ENCODE measurements around the gene SYNCRIP. TPM values are rescaled to one million over a fixed set of nuclear protein-coding genes. Genes with fewer than 3 reads are reported as not detected.
"Not testable (repeated sequence)": the region's sequence is repeated elsewhere in the genome, so short reads cannot be mapped to it uniquely, and the experiment has no call there.

Gene SYNCRIP
- total RNA-seq, 1 donor from 2014 or later = 96.8 TPM

DNA sequence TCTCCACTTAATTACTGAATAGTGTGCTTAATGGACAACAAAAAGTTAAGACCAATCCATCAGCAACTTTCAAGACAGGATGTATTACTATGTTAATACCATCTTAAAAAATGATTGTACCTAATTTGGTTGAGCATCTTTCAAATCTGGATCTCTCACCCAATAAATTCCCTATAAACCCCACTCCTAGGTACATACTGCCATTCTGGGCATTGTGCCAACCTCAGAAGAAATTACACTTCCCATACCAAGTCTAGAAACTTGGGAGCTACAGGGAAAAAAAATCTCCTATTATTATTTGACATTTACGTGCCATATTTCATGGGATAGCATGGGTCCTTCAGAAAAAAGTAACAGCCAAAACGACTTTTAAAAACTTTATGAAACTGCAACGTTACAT, 5.1 kb downstream of the SYNCRIP start:
- peak overlapping the region; percentile 9 for H3K4me3 Mint-ChIP-seq (ENCODE audit: unreplicated experiment)
- peaks cover 24% of the 10 kb centered on the region for H3K4me1 Mint-ChIP-seq (ENCODE audit: unreplicated experiment)
- H3K27ac Mint-ChIP-seq (ENCODE audit: unreplicated experiment) = no peak overlapping the region
- TF ChIP-seq, protein P1, sequence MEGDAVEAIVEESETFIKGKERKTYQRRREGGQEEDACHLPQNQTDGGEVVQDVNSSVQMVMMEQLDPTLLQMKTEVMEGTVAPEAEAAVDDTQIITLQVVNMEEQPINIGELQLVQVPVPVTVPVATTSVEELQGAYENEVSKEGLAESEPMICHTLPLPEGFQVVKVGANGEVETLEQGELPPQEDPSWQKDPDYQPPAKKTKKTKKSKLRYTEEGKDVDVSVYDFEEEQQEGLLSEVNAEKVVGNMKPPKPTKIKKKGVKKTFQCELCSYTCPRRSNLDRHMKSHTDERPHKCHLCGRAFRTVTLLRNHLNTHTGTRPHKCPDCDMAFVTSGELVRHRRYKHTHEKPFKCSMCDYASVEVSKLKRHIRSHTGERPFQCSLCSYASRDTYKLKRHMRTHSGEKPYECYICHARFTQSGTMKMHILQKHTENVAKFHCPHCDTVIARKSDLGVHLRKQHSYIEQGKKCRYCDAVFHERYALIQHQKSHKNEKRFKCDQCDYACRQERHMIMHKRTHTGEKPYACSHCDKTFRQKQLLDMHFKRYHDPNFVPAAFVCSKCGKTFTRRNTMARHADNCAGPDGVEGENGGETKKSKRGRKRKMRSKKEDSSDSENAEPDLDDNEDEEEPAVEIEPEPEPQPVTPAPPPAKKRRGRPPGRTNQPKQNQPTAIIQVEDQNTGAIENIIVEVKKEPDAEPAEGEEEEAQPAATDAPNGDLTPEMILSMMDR (IDR thresholded peaks at IDR 0.05; ENCODE audit: unreplicated experiment) = no peak
- H3K36me3 Mint-ChIP-seq (ENCODE audit: low read depth, unreplicated experiment) = peaks cover 54% of the 10 kb centered on the region
- peaks cover 8% of the 10 kb centered on the region for H3K27me3 Mint-ChIP-seq (ENCODE audit: unreplicated experiment)
- H3K9me3 Mint-ChIP-seq (ENCODE audit: unreplicated experiment) = no peaks in the 10 kb centered on the region
- no peak for DNase-seq (ENCODE audit: low spot score)

DNA sequence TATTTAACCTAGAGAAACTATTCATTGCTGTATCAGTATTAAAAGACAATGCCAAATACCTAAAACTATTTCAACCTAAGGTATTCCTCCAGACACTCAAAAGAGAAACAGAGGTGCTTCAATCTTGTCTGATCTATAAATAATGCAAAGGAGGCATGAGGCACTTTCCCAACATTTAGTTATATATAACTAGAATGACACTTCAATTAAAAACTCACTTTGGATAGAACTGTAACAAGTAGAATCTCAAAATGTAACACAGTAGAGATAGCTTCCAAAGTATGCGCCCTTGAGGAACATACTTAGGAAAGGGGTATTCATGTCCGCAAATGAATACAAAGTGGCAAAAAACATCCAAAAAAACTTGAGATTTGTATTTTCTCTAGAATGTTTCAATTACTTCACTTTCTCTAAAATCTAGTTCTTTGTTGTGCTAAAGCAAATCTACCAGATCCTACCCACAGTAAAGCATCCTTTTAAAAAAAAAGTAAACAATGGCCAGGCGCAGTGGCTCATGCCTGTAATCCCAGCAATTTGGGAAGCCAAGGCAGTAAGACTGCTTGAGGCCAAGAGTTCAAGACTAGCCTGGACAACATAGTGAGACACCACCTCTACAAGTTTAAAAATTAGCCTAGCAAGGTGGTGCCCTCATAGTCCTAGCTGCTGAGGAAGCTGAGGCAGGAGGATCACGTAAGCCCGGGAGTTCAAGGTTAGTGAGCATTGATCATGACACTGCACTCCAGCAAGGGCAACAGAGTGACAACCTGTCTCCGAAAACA, 10.3 kb downstream of the SYNCRIP start:
- no peak overlapping the region for H3K27ac Mint-ChIP-seq (ENCODE audit: unreplicated experiment)
- DNase-seq (ENCODE audit: low spot score) = no peak
- no peaks in the 10 kb centered on the region for H3K27me3 Mint-ChIP-seq (ENCODE audit: unreplicated experiment)
- H3K36me3 Mint-ChIP-seq (ENCODE audit: low read depth, unreplicated experiment) = peaks cover 44% of the 10 kb centered on the region
- TF ChIP-seq, protein P1 (IDR thresholded peaks at IDR 0.05; ENCODE audit: unreplicated experiment) = no peak
- no peaks in the 10 kb centered on the region for H3K4me1 Mint-ChIP-seq (ENCODE audit: unreplicated experiment)
- no peaks in the 10 kb centered on the region for H3K9me3 Mint-ChIP-seq (ENCODE audit: unreplicated experiment)
- no peak overlapping the region for H3K4me3 Mint-ChIP-seq (ENCODE audit: unreplicated experiment)

DNA sequence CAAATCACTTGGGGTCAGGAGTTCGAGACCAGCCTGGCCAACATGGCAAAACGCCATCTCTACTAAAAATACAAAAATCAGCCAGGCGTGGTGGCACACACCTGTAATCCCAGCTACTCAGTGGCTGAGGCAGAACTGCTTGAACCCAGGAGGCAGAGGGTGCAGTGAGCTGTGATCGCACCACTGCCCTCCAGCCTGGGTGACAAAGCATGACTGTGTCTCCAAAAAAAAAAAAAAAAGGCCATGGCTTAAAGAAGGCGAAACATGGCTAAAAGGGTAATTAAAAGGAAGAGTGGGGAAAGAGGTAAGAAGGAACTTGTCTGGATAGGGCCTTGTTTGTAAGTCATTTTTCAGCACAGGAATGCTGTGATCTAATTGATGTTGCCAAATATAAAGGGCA, 11.6 kb downstream of the SYNCRIP start:
- not testable (repeated sequence) for H3K4me1 Mint-ChIP-seq (ENCODE audit: unreplicated experiment); H3K27me3 Mint-ChIP-seq (ENCODE audit: unreplicated experiment); H3K9me3 Mint-ChIP-seq (ENCODE audit: unreplicated experiment); H3K4me3 Mint-ChIP-seq (ENCODE audit: unreplicated experiment); H3K27ac Mint-ChIP-seq (ENCODE audit: unreplicated experiment); DNase-seq (ENCODE audit: low spot score)
- peaks cover 43% of the 10 kb centered on the region for H3K36me3 Mint-ChIP-seq (ENCODE audit: low read depth, unreplicated experiment)

DNA sequence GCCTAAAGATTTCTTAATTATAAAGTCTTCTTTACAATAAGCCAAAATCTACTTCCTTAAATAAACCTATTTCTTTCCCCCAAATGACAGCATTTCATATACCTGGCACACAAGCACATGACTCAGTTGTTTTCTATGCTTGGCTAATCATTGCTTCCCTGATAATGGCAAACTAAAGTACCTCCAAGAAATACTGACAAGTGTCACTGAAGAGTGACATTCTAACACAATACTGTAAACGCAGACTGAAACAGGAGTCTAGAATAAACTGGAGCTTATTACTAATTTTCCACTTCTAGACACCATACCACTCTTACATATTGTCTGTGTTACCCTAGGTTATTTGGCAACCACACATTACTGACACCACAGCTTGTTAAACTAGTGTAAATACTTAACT, 14.3 kb downstream of the SYNCRIP start:
- no peaks in the 10 kb centered on the region for H3K9me3 Mint-ChIP-seq (ENCODE audit: unreplicated experiment)
- no peak overlapping the region for H3K27ac Mint-ChIP-seq (ENCODE audit: unreplicated experiment)
- TF ChIP-seq, protein P1 (IDR thresholded peaks at IDR 0.05; ENCODE audit: unreplicated experiment) = no peak
- no peak for DNase-seq (ENCODE audit: low spot score)
- H3K4me1 Mint-ChIP-seq (ENCODE audit: unreplicated experiment) = no peaks in the 10 kb centered on the region
- no peak overlapping the region for H3K4me3 Mint-ChIP-seq (ENCODE audit: unreplicated experiment)
- peaks cover 44% of the 10 kb centered on the region for H3K36me3 Mint-ChIP-seq (ENCODE audit: low read depth, unreplicated experiment)
- no peaks in the 10 kb centered on the region for H3K27me3 Mint-ChIP-seq (ENCODE audit: unreplicated experiment)

DNA sequence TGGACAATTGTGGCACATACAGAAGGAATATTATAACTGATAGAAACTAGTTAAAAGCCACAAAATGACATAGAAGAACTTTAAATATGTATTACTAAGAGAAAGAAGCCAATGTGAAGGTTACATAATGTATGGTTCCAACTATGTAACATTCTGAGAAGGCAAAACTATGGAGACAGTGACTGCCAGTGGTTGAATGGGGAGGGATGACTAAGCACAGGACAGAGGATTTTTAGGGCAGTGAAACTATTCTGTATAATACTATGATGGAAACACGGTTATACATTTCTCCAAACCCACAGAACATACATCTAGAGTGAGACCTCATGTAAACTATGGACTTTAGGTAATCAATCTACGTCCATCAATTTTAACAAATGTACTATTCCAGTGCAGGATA, 22.4 kb downstream of the SYNCRIP start:
- peaks cover 2% of the 10 kb centered on the region for H3K4me1 Mint-ChIP-seq (ENCODE audit: unreplicated experiment)
- H3K27ac Mint-ChIP-seq (ENCODE audit: unreplicated experiment) = no peak overlapping the region
- no peaks in the 10 kb centered on the region for H3K27me3 Mint-ChIP-seq (ENCODE audit: unreplicated experiment)
- TF ChIP-seq, protein P1 (IDR thresholded peaks at IDR 0.05; ENCODE audit: unreplicated experiment) = no peak
- peaks cover 39% of the 10 kb centered on the region for H3K36me3 Mint-ChIP-seq (ENCODE audit: low read depth, unreplicated experiment)
- DNase-seq (ENCODE audit: low spot score) = no peak
- no peak overlapping the region for H3K4me3 Mint-ChIP-seq (ENCODE audit: unreplicated experiment)
- no peaks in the 10 kb centered on the region for H3K9me3 Mint-ChIP-seq (ENCODE audit: unreplicated experiment)
